Tibial artery (tissue), 4 donors: ENCODE results near the gene SYS1.

ENCODE experiments used
- DNase-seq, 2 donors: peaks; one replicate each; pipeline ENCODE4 v3.0.0-alpha.2; 2019
- H3K27ac ChIP-seq, 2 donors: fragments of 200-600 bp; sonication (generic) in 1 of 2; 1 replicate in 1 of 2; 2 replicates in 1 of 2; pipeline ENCODE4 v1.5.1; 2018 to 2019; ENCODE audit warnings: mild to moderate bottlenecking in 1 of 2
- H3K27me3 ChIP-seq, 2 donors: fragments of 200-600 bp; sonication (generic) in 1 of 2; one replicate each; pipeline versions ENCODE4 v1.5.1 to v1.6.0; 2016 to 2019
- H3K36me3 ChIP-seq, 3 donors: fragments of 200-600 bp; sonication (generic) in 2 of 3; one replicate each; pipeline ENCODE4 v1.5.1; 2016 to 2019; ENCODE audit warnings: mild to moderate bottlenecking in 2 of 3
- H3K4me1 ChIP-seq, 4 donors: fragments of 200-600 bp; sonication (generic) in 2 of 4; 1 replicate in 3 of 4; 2 replicates in 1 of 4; pipeline ENCODE4 v1.5.1; 2016 to 2019
- H3K4me3 ChIP-seq, 2 donors: fragments of 200-600 bp; sonication (generic) in 1 of 2; 1 replicate in 1 of 2; 2 replicates in 1 of 2; pipeline ENCODE4 v1.5.1; 2018 to 2019; ENCODE audit warnings: mild to moderate bottlenecking in 2 of 2
- H3K9me3 ChIP-seq, 3 donors: fragments of 200-600 bp; sonication (generic) in 1 of 3; one replicate each; pipeline ENCODE4 v1.5.1; 2016 to 2019
- intact Hi-C: fragments of 100-400 bp; cut with DNase I; formaldehyde crosslinking; loops from one replicate; pipeline ENCODE4 v1.15.0; 2023; ENCODE audit warnings: low total_unique reads
- TF ChIP-seq, protein P1 (sequence below), 2 experiments: fragments of 200-600 bp in 1 of 2; fragments of 450-650 bp in 1 of 2; IDR thresholded peaks; one replicate each; pipeline ENCODE4 v1.5.1; 2017 to 2019; ENCODE audit warnings: antibody characterized with exemption in 2 of 2, mild to moderate bottlenecking in 1 of 2, moderate library complexity in 1 of 2

The SYS1 gene

DNA sequence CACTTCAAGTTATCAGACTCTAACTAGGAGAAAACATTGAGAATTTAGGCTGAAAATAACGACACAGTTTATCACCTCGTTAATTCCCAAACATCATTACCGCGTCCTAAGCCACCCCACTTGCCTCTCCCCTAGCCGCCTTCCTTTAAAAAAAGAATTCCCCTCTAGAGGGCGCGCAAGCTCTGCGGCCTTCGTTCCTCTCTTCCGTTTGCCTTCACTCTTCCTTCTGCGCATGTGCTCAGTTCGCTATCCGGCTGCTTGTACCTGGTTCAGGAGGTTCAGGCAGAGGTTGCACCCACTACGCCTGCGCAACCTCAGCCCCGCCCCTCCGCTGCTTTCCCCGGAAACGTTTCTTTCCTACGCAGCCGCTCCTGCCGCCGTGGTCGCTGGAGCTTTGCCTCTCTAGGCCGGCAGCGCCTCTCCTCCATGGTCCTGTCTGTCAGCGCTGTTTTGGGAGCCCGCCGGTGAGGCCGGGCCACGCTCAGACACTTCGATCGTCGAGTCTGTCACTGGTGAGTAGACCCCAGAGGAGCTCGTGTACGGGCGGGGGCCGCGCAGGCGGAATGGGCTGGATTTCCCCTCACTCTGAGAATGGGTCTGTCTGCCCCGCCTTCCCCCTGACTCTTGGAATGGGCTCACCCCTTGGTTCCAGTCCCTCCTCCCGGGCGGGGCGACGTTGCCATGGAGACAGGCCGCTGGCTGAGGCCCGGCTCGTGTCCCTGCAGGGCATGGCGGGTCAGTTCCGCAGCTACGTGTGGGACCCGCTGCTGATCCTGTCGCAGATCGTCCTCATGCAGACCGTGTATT lies at the start of gene SYS1:
Gene SYS1 (plus strand): TSS at position 353 of the 807 bp plus-strand sequence. CDS start 376 bp downstream, at position 729.
- Histone ChIP-seq H3K36me3 (peaks cover 21 to 29% (median 28%) of the 10 kb centered on the region in 3 donors), H3K4me1 (peaks cover 0 to 50% (median 35%) of the 10 kb centered on the region in 4 donors), H3K27ac (peak within 1 kb of the TSS; percentile 86 to 88), H3K27me3 (no peaks in the 10 kb centered on the region), H3K4me3 (peak within 1 kb of the TSS; percentile 60 to 71), H3K9me3 (no peaks in the 10 kb centered on the region)
- intact Hi-C loops = loop anchor here (10.0 kb wide), 1 partner anchor 478 kb away; the partner anchor contains the start of gene YWHAB
- DNase-seq = peak; percentile 98 to 99
- TF ChIP-seq, protein P1, sequence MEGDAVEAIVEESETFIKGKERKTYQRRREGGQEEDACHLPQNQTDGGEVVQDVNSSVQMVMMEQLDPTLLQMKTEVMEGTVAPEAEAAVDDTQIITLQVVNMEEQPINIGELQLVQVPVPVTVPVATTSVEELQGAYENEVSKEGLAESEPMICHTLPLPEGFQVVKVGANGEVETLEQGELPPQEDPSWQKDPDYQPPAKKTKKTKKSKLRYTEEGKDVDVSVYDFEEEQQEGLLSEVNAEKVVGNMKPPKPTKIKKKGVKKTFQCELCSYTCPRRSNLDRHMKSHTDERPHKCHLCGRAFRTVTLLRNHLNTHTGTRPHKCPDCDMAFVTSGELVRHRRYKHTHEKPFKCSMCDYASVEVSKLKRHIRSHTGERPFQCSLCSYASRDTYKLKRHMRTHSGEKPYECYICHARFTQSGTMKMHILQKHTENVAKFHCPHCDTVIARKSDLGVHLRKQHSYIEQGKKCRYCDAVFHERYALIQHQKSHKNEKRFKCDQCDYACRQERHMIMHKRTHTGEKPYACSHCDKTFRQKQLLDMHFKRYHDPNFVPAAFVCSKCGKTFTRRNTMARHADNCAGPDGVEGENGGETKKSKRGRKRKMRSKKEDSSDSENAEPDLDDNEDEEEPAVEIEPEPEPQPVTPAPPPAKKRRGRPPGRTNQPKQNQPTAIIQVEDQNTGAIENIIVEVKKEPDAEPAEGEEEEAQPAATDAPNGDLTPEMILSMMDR (IDR thresholded peaks at IDR 0.05) = peak; percentile 91 to 94

DNA sequence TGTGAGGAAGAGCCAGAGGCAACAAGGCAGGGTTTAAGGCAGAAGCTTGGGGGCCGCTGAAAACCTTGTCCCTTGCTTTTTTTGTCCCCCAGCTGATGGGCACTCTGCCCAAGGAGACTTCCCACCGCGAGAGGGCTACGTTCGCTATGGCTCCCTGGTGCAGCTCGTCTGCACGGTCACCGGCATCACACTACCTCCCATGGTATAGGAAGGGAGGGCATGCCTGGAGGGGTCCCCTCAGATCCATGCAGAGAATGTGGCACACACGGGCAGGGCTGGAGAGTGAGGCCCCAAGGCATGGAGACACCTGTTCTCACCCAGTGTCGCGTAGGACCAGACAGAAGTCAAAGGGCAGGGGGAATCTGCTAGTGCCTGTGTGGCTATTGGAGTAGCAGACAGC lies 49.0 kb upstream of the SYS1 start:
- intact Hi-C loops = no loop called here
- DNase-seq = no peak
- H3K4me3 ChIP-seq = no peak overlapping the region
- no peak overlapping the region for H3K27ac ChIP-seq
- TF ChIP-seq, protein P1 (IDR thresholded peaks at IDR 0.05) = no peak
- H3K4me1 ChIP-seq = peaks cover 0 to 16% (median 8%) of the 10 kb centered on the region in 4 donors
- H3K27me3 ChIP-seq = peaks cover 0 to 64% of the 10 kb centered on the region in 2 donors
- H3K9me3 ChIP-seq = no peaks in the 10 kb centered on the region
- no peaks in the 10 kb centered on the region for H3K36me3 ChIP-seq

DNA sequence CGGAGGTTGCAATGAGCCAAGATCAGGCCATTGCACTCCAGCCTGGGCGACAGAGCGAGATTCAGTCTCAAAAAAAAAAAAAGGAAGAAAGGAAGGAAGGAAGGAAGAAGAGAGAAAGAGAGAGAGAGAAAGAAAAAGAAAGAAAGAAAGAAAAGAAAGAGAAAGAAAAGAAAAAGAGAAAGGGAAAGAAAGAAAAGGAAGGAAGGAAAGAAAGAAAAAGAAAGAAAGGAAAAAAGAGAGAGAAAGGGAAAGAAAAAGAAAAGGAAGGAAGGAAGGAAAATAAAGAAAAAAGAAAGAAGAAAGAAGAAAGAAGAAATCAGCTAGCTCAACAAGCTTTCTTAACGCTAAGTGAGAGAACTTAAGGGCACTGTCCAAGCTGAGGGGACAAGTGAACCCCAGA lies 47.3 kb upstream of the SYS1 start:
- Histone ChIP-seq H3K9me3 (no peaks in the 10 kb centered on the region), H3K27me3 (peaks cover 0 to 58% of the 10 kb centered on the region in 2 donors), H3K4me1 (peaks cover 0 to 16% (median 8%) of the 10 kb centered on the region in 4 donors), H3K27ac (no peak overlapping the region), H3K4me3 (no peak overlapping the region), H3K36me3 (no peaks in the 10 kb centered on the region)
- intact Hi-C loops = loop anchor here (5.0 kb wide), 3 partner anchors 122 to 457 kb away; no protein-coding TSS in a partner anchor
- TF ChIP-seq, protein P1 (IDR thresholded peaks at IDR 0.05) = no peak
- no peak for DNase-seq

DNA sequence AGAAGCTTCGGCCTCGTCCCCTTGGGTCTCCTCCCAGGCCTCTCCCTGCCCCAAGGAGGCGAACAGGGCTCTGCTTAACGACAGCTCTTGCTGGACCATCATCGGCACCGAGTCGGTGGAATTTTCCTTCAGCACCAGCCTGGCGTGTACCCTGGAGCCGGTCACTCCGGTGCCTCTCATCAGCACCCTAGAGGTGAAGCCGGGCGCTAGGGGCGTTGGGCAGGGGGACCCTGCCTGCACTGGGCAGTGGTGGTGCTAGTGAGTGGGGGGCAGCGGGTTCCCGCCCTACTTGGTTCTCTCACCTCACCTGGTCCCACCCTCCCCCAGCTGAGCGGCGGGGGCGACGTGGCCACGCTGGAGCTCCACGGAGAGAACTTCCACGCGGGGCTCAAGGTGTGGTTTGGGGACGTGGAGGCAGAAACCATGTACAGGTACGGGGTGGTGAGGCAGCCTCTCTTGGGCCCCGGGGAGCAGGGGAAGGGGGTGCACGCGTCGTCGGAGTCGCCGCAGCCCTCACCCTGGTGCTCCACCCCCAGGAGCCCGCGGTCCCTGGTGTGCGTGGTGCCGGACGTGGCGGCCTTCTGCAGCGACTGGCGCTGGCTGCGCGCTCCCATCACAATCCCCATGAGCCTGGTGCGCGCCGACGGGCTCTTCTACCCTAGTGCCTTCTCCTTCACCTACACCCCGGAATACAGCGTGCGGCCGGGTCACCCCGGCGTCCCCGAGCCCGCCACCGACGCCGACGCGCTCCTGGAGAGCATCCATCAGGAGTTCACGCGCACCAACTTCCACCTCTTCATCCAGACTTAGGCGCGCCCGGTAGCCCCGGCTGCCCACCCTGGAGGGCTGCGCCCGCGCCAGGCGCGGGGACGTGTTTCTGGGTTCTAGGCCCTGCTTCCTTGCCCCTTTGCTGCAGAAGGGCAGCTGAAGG lies 46.5 kb upstream of the SYS1 start:
- no peaks in the 10 kb centered on the region for H3K36me3 ChIP-seq
- no peak overlapping the region for H3K4me3 ChIP-seq
- H3K27ac ChIP-seq = no peak overlapping the region
- peaks cover 0 to 53% of the 10 kb centered on the region in 2 donors for H3K27me3 ChIP-seq
- DNase-seq = no peak
- peaks cover 0 to 14% (median 7%) of the 10 kb centered on the region in 4 donors for H3K4me1 ChIP-seq
- TF ChIP-seq, protein P1 (IDR thresholded peaks at IDR 0.05) = no peak
- intact Hi-C loops = loop anchor here (5.0 kb wide), 3 partner anchors 121 to 456 kb away; no protein-coding TSS in a partner anchor
- no peaks in the 10 kb centered on the region for H3K9me3 ChIP-seq

DNA sequence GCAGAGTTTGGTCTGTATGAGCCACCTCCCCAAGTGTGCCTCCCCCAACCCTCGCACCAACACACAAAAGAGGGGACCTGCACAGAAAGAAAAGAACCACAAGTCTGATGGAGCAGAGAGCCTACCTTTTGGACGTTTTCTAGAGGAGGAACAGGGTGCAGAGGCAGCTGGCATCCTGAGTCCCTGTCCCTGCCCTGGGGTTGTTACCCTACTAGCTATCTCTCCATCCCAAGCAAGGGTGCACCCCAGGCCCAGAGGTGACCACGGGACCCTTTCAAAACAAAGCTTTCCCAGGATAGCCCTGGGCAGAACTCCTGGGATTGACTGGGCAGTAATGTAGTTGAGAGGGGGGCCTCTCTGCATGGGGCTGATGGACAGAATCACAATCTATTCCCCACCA lies 45.1 kb upstream of the SYS1 start:
- Histone ChIP-seq H3K4me3 (no peak overlapping the region), H3K4me1 (peaks cover 0 to 10% (median 3%) of the 10 kb centered on the region in 4 donors), H3K27ac (no peak overlapping the region), H3K36me3 (no peaks in the 10 kb centered on the region), H3K9me3 (no peaks in the 10 kb centered on the region), H3K27me3 (peaks cover 0 to 43% of the 10 kb centered on the region in 2 donors)
- TF ChIP-seq, protein P1 (IDR thresholded peaks at IDR 0.05) = no peak
- intact Hi-C loops = loop anchor here (5.0 kb wide), 3 partner anchors 119 to 454 kb away; no protein-coding TSS in a partner anchor
- no peak for DNase-seq
